Measurements from ENCODE around the gene IL9.

DNA sequence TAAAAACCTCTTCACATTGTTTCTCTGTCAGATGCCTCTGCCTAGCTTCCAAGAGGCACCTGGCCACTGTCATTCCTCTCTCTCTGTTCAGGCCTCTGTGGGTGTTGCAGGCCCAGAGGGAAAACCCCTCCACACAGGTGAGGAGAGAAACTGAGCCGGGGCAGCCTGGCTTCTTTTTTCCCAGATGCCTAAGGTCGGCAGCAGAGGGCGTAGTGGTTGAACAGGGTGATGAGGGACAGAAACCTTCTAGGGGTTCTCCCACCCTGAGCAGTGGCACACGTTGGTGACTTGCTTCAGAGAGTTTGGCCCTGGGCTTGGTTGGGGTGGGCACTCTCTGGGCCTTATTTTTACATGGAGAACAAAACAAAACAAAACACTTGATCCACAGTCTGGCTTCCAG lies 12.2 kb downstream of the IL9 start:
- no peak for TF ChIP-seq EZH2 (IDR thresholded peaks at IDR 0.05; ENCODE audit: borderline replicate concordance, low read depth, low read length, poor library complexity, severe bottlenecking)
- TF ChIP-seq, protein P1, sequence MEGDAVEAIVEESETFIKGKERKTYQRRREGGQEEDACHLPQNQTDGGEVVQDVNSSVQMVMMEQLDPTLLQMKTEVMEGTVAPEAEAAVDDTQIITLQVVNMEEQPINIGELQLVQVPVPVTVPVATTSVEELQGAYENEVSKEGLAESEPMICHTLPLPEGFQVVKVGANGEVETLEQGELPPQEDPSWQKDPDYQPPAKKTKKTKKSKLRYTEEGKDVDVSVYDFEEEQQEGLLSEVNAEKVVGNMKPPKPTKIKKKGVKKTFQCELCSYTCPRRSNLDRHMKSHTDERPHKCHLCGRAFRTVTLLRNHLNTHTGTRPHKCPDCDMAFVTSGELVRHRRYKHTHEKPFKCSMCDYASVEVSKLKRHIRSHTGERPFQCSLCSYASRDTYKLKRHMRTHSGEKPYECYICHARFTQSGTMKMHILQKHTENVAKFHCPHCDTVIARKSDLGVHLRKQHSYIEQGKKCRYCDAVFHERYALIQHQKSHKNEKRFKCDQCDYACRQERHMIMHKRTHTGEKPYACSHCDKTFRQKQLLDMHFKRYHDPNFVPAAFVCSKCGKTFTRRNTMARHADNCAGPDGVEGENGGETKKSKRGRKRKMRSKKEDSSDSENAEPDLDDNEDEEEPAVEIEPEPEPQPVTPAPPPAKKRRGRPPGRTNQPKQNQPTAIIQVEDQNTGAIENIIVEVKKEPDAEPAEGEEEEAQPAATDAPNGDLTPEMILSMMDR (conservative IDR thresholded peaks at IDR 0.05; ENCODE audit: low read depth, low read length), result peak; percentile 54

Measured in A673 (cell line).